CD4-positive, alpha-beta T cell treated with Interleukin-15 for 1 hour (primary cell): ENCODE data around the gene SLAMF8.

ENCODE experiments used
- DNase-seq: peaks from one replicate; pipeline ENCODE4 v3.0.0-alpha.2; 2020

The SLAMF8 gene

GRCh38 chr1:159849626-159850366, 23.1 kb downstream of the SLAMF8 start:
- DNase-seq = no peak

GRCh38 chr1:159851407-159851806, 24.7 kb downstream of the SLAMF8 start:
- no peak for DNase-seq

GRCh38 chr1:159853417-159854115, 26.9 kb downstream of the SLAMF8 start:
- no peak for DNase-seq

GRCh38 chr1:159854116-159854692, 27.5 kb downstream of the SLAMF8 start:
- DNase-seq = no peak

GRCh38 chr1:159854693-159855192, 28.1 kb downstream of the SLAMF8 start:
- peak; percentile 79 for DNase-seq

- DNase-seq = no peak
Measured at GRCh38 chr1:159855709-159856108, 29.0 kb downstream of the SLAMF8 start.

- DNase-seq = no peak
Measured at GRCh38 chr1:159856576-159856975, 29.9 kb downstream of the SLAMF8 start.

GRCh38 chr1:159857889-159858288, 31.2 kb downstream of the SLAMF8 start:
- DNase-seq = no peak

GRCh38 chr1:159859767-159860322, 33.2 kb downstream of the SLAMF8 start:
- no peak for DNase-seq

- no peak for DNase-seq
Measured at GRCh38 chr1:159860456-159860855, 33.8 kb downstream of the SLAMF8 start.

- no peak for DNase-seq
Measured at GRCh38 chr1:159861218-159861617, 34.5 kb downstream of the SLAMF8 start.

GRCh38 chr1:159862031-159862430, 35.4 kb downstream of the SLAMF8 start:
- no peak for DNase-seq

- DNase-seq = no peak
Measured at GRCh38 chr1:159862557-159862956, 35.9 kb downstream of the SLAMF8 start, which contains the start of gene VSIG8. Gene VSIG8 (minus strand): TSS chr1:159862657. CDS start chr1:159862521, 136 bp downstream.

GRCh38 chr1:159864262-159864661, 37.6 kb downstream of the SLAMF8 start:
- no peak for DNase-seq

GRCh38 chr1:159866066-159866465, 39.4 kb downstream of the SLAMF8 start:
- no peak for DNase-seq

GRCh38 chr1:159866905-159867663, 40.4 kb downstream of the SLAMF8 start:
- DNase-seq = no peak

- no peak for DNase-seq
Measured at GRCh38 chr1:159867664-159868026, 41.0 kb downstream of the SLAMF8 start.

- DNase-seq = no peak
Measured at GRCh38 chr1:159868766-159869165, 42.1 kb downstream of the SLAMF8 start.

GRCh38 chr1:159869173-159869572, 42.5 kb downstream of the SLAMF8 start:
- no peak for DNase-seq

- no peak for DNase-seq
Measured at GRCh38 chr1:159869607-159870006, 42.9 kb downstream of the SLAMF8 start.

GRCh38 chr1:159870704-159871103, 44.0 kb downstream of the SLAMF8 start:
- DNase-seq = no peak

- DNase-seq = no peak
Measured at GRCh38 chr1:159872891-159873290, 46.2 kb downstream of the SLAMF8 start.
